ENCODE results near the gene ZXDC.

ZXDC gene

GRCh38 chr3:126510308-126510910, 34.7 kb upstream of the ZXDC start:
- no peak for DNase-seq (ENCODE audit: low spot score)

GRCh38 chr3:126509597-126510307, 34.1 kb upstream of the ZXDC start:
- no peak for DNase-seq (ENCODE audit: low spot score)

GRCh38 chr3:126508564-126508964, 32.9 kb upstream of the ZXDC start:
- peak; percentile 70 for DNase-seq (ENCODE audit: low spot score)

GRCh38 chr3:126507886-126508285, 32.2 kb upstream of the ZXDC start:
- DNase-seq (ENCODE audit: low spot score): no peak

- DNase-seq (ENCODE audit: low spot score): no peak
Observed at GRCh38 chr3:126503701-126504100, 28.0 kb upstream of the ZXDC start.

- DNase-seq (ENCODE audit: low spot score): no peak
Observed at GRCh38 chr3:126502656-126503055, 27.0 kb upstream of the ZXDC start.

GRCh38 chr3:126501736-126502135, 26.0 kb upstream of the ZXDC start:
- no peak for DNase-seq (ENCODE audit: low spot score)

- DNase-seq (ENCODE audit: low spot score): no peak
Observed at GRCh38 chr3:126501054-126501453, 25.4 kb upstream of the ZXDC start.

GRCh38 chr3:126500016-126500415, 24.3 kb upstream of the ZXDC start:
- no peak for DNase-seq (ENCODE audit: low spot score)

GRCh38 chr3:126499401-126499800, 23.7 kb upstream of the ZXDC start:
- no peak for DNase-seq (ENCODE audit: low spot score)

GRCh38 chr3:126498929-126499328, 23.2 kb upstream of the ZXDC start:
- DNase-seq (ENCODE audit: low spot score): no peak

GRCh38 chr3:126498461-126498860, 22.8 kb upstream of the ZXDC start:
- no peak for DNase-seq (ENCODE audit: low spot score)

GRCh38 chr3:126497956-126498355, 22.3 kb upstream of the ZXDC start:
- DNase-seq (ENCODE audit: low spot score): no peak

GRCh38 chr3:126496894-126497850, 21.5 kb upstream of the ZXDC start:
- no peak for DNase-seq (ENCODE audit: low spot score)

- no peak for DNase-seq (ENCODE audit: low spot score)
Observed at GRCh38 chr3:126495786-126496185, 20.1 kb upstream of the ZXDC start.

GRCh38 chr3:126494970-126495230, 19.2 kb upstream of the ZXDC start:
- no peak for DNase-seq (ENCODE audit: low spot score)

- DNase-seq (ENCODE audit: low spot score): peak; percentile 58
Observed at GRCh38 chr3:126494204-126494969, 18.7 kb upstream of the ZXDC start.

GRCh38 chr3:126493739-126494138, 18.0 kb upstream of the ZXDC start:
- no peak for DNase-seq (ENCODE audit: low spot score)

- DNase-seq (ENCODE audit: low spot score): no peak
Observed at GRCh38 chr3:126493051-126493450, 17.4 kb upstream of the ZXDC start.

GRCh38 chr3:126491221-126492013, 15.7 kb upstream of the ZXDC start:
- no peak for DNase-seq (ENCODE audit: low spot score)

GRCh38 chr3:126490619-126491018, 14.9 kb upstream of the ZXDC start:
- no peak for DNase-seq (ENCODE audit: low spot score)
